SK-N-SH (cell line): ENCODE results near the gene AHRR. TPM values are rescaled to one million over a fixed set of nuclear protein-coding genes. Genes with fewer than 3 reads are reported as not detected.

Experiments used
- CTCF ChIA-PET: fragments of 300-600, 350-600 bp; formaldehyde crosslinking; extraction: SDS; loops from one replicate; lab custom pipeline; 2021; lab: Yijun Ruan, JAX
- POLR2A ChIA-PET: fragments of 350-600 bp; sonication (Branson Sonifier 250); formaldehyde crosslinking; extraction: SDS; loops from one replicate; lab custom pipeline; 2020; ENCODE audit warnings: antibody characterized with exemption, inconsistent platforms; lab: Yijun Ruan, JAX
- DNase-seq: peaks from one replicate; pipeline ENCODE4 v3.0.0; 2012
- H2AFZ ChIP-seq: fragments of 200-600 bp; sonication (generic); 2 replicates; pipeline ENCODE4 v1.8.1; 2016; ENCODE audit warnings: antibody characterized with exemption, mild to moderate bottlenecking, low read depth
- H3F3A ChIP-seq: fragments of 200-600 bp; sonication (generic); replicated peaks from 2 replicates; pipeline ENCODE3; 2016; ENCODE audit warnings: antibody characterized with exemption, mild to moderate bottlenecking; ENCODE audit not compliant: insufficient read depth
- H3K27ac ChIP-seq, 2 experiments: fragments of 200-500 bp in 1 of 2; fragments of 200-600 bp in 1 of 2; sonication (Bioruptor generic) in 1 of 2; sonication (generic), shearing (Covaris generic) in 1 of 2; 2 replicates each; pipeline versions ENCODE4 v1.5.1 to v1.6.1; 2014 to 2016; ENCODE audit warnings: low read depth in 2 of 2, inconsistent platforms in 1 of 2, low read length in 1 of 2, mild to moderate bottlenecking in 1 of 2, mixed read lengths in 1 of 2
- H3K27me3 ChIP-seq: fragments of 200-600 bp; sonication (generic), shearing (Covaris generic); 2 replicates; pipeline ENCODE4 v1.6.1; 2016; ENCODE audit warnings: mixed run types; ENCODE audit not compliant: insufficient read depth
- H3K36me3 ChIP-seq, 2 experiments: fragments of 200-500 bp in 1 of 2; fragments of 200-600 bp in 1 of 2; sonication (Bioruptor generic) in 1 of 2; sonication (generic) in 1 of 2; replicated peaks in 1 of 2; 2 replicates each; pipeline versions ENCODE3 to v1.5.1; 2014 to 2016; ENCODE audit warnings: low read length in 1 of 2, mild to moderate bottlenecking in 1 of 2; ENCODE audit not compliant: insufficient read depth in 2 of 2, control insufficient read depth in 1 of 2
- H3K4me1 ChIP-seq, 2 experiments: fragments of 200-500 bp in 1 of 2; fragments of 200-600 bp in 1 of 2; sonication (Bioruptor generic) in 1 of 2; sonication (generic), shearing (Covaris generic) in 1 of 2; 2 replicates each; pipeline versions ENCODE4 v1.5.1 to v1.6.1; 2014 to 2016; ENCODE audit warnings: low read depth in 1 of 2, low read length in 1 of 2, mixed run types in 1 of 2; ENCODE audit not compliant: insufficient read depth in 2 of 2, control insufficient read depth in 1 of 2
- H3K4me2 ChIP-seq: fragments of 200-600 bp; sonication (generic), shearing (Covaris generic); 2 replicates; pipeline ENCODE4 v1.6.1; 2017; ENCODE audit warnings: mixed run types
- H3K4me3 ChIP-seq, 2 experiments: fragments of 200-500 bp in 1 of 2; fragments of 200-600 bp in 1 of 2; sonication (Bioruptor generic) in 1 of 2; sonication (generic), shearing (Covaris generic) in 1 of 2; 2 replicates each; pipeline versions ENCODE4 v1.5.1 to v1.8.1; 2014 to 2016; ENCODE audit warnings: low read depth in 2 of 2, inconsistent platforms in 1 of 2, low read length in 1 of 2, mild to moderate bottlenecking in 1 of 2, mixed read lengths in 1 of 2, moderate library complexity in 1 of 2
- H3K79me2 ChIP-seq: fragments of 200-600 bp; sonication (generic); 2 replicates; pipeline ENCODE4 v1.8.1; 2017; ENCODE audit warnings: mild to moderate bottlenecking; ENCODE audit not compliant: insufficient read depth
- H3K9ac ChIP-seq: fragments of 200-600 bp; sonication (generic); 2 replicates; pipeline ENCODE4 v1.6.1; 2017; ENCODE audit warnings: mixed run types
- H3K9me2 ChIP-seq: fragments of 200-600 bp; sonication (generic); 2 replicates; pipeline ENCODE4 v1.6.1; 2017; ENCODE audit warnings: mixed run types
- H3K9me3 ChIP-seq: fragments of 200-600 bp; sonication (generic); 2 replicates; pipeline ENCODE4 v1.6.1; 2017; ENCODE audit warnings: mixed run types, mild to moderate bottlenecking, moderate library complexity
- H4K20me1 ChIP-seq: fragments of 200-600 bp; sonication (generic); 2 replicates; pipeline ENCODE4 v1.6.1; 2017; ENCODE audit warnings: mild to moderate bottlenecking, mixed run types; ENCODE audit not compliant: insufficient read depth
- ELF1 ChIP-seq: IDR thresholded peaks from 2 replicates; pipeline ENCODE4 v1.4.0; 2012
- EZH2phosphoT487 ChIP-seq: fragments of 200-600 bp; sonication (generic); IDR thresholded peaks from 2 replicates; pipeline ENCODE4 v1.6.1; 2017; ENCODE audit warnings: low read depth, mixed run types, mild to moderate bottlenecking, antibody characterized with exemption, moderate library complexity, borderline replicate concordance
- JUND ChIP-seq: IDR thresholded peaks from 2 replicates; pipeline ENCODE4 v1.4.0; 2012
- NFIC ChIP-seq: IDR thresholded peaks from 2 replicates; pipeline ENCODE4 v1.4.0; 2012; ENCODE audit warnings: borderline replicate concordance
- SIN3A ChIP-seq: IDR thresholded peaks from 2 replicates; pipeline ENCODE4 v1.6.1; 2012; ENCODE audit warnings: low read depth, mild to moderate bottlenecking, low read length, moderate library complexity, borderline replicate concordance
- TAF1 ChIP-seq: IDR thresholded peaks from 2 replicates; pipeline ENCODE4 v1.6.1; 2012; ENCODE audit warnings: low read depth, mild to moderate bottlenecking, low read length, moderate library complexity, borderline replicate concordance
- TEAD4 ChIP-seq: IDR thresholded peaks from 2 replicates; pipeline ENCODE4 v1.4.0; 2012; ENCODE audit warnings: mild to moderate bottlenecking, borderline replicate concordance; ENCODE audit not compliant: insufficient read depth
- USF1 ChIP-seq: IDR thresholded peaks from 2 replicates; pipeline ENCODE4 v1.4.0; 2012; ENCODE audit warnings: low read depth, borderline replicate concordance
- WGBS: methylation state at CpG from one replicate; pipeline ENCODE4 v1.1.6; 2017; ENCODE audit warnings: low lambda C conversion rate; 5-methylcytosine and 5-hydroxymethylcytosine counted together
- polyA plus RNA-seq, 3 experiments: library from polyadenylated mRNA; depleted of rRNA; stranded (reverse); fragments of >200 nt; gene quantifications; 2 replicates each; pipeline ENCODE4 v1.2.3, GENCODE V29; 2012
- TF ChIP-seq, protein P1 (sequence below): IDR thresholded peaks from 2 replicates; pipeline ENCODE4; 2012

AHRR gene
- polyA plus RNA-seq, 1 of the 3 experiments (the other 2 are of a cell fraction) = 0.71 TPM

GRCh38 chr5:457195-457961, 135.9 kb downstream of the AHRR start:
- Histone ChIP-seq H2AFZ (no peak overlapping the region), H3K36me3 (peaks cover 34 to 92% of the 10 kb centered on the region in 2 experiments), H3F3A (no peaks in the 10 kb centered on the region), H3K27ac (no peak overlapping the region), H3K79me2 (peaks cover 31% of the 10 kb centered on the region), H3K9me3 (no peaks in the 10 kb centered on the region), H3K4me2 (no peak overlapping the region), H3K27me3 (no peaks in the 10 kb centered on the region), H3K4me3 (no peak overlapping the region), H4K20me1 (0 out of 2 replicates have a peak, but pooled peaks cover 6% of the 10 kb centered on the region), H3K9me2 (no peaks in the 10 kb centered on the region), H3K9ac (no peak overlapping the region), H3K4me1 (no peaks in the 10 kb centered on the region)
- TF ChIP-seq TEAD4 (no peak), ELF1 (no peak)
- no peak for DNase-seq
- ChIA-PET CTCF (interaction anchor here (3.3 kb wide), 1 partner anchor 10 kb away, joined by 14 read pairs; no protein-coding TSS in a partner anchor), POLR2A (no interaction called here)
- 92% methylated on average over 11 of the region's 19 CpGs for WGBS

- TF ChIP-seq, protein P1, sequence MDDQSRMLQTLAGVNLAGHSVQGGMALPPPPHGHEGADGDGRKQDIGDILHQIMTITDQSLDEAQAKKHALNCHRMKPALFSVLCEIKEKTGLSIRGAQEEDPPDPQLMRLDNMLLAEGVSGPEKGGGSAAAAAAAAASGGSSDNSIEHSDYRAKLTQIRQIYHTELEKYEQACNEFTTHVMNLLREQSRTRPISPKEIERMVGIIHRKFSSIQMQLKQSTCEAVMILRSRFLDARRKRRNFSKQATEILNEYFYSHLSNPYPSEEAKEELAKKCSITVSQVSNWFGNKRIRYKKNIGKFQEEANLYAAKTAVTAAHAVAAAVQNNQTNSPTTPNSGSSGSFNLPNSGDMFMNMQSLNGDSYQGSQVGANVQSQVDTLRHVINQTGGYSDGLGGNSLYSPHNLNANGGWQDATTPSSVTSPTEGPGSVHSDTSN = no peak
- Histone ChIP-seq H3K27ac (no peak overlapping the region), H3K79me2 (peaks cover 31% of the 10 kb centered on the region), H3K9ac (no peak overlapping the region), H3F3A (no peaks in the 10 kb centered on the region), H2AFZ (no peak overlapping the region), H3K4me2 (no peak overlapping the region), H3K9me2 (no peaks in the 10 kb centered on the region), H3K36me3 (peaks cover 30 to 86% of the 10 kb centered on the region in 2 experiments), H3K4me3 (no peak overlapping the region), H3K9me3 (no peaks in the 10 kb centered on the region), H3K27me3 (no peaks in the 10 kb centered on the region), H4K20me1 (0 out of 2 replicates have a peak, but pooled peaks cover 6% of the 10 kb centered on the region), H3K4me1 (no peaks in the 10 kb centered on the region)
- WGBS = 88% methylated on average over 16 of the region's 17 CpGs
- ChIA-PET CTCF (interaction anchor here (1.4 to 3.3 kb wide), 2 partner anchors 10 to 12 kb away, joined by 3 to 14 read pairs; no protein-coding TSS in a partner anchor), POLR2A (no interaction called here)
- no peak for DNase-seq
Observed at GRCh38 chr5:458547-459353, 137.2 kb downstream of the AHRR start.

DNA sequence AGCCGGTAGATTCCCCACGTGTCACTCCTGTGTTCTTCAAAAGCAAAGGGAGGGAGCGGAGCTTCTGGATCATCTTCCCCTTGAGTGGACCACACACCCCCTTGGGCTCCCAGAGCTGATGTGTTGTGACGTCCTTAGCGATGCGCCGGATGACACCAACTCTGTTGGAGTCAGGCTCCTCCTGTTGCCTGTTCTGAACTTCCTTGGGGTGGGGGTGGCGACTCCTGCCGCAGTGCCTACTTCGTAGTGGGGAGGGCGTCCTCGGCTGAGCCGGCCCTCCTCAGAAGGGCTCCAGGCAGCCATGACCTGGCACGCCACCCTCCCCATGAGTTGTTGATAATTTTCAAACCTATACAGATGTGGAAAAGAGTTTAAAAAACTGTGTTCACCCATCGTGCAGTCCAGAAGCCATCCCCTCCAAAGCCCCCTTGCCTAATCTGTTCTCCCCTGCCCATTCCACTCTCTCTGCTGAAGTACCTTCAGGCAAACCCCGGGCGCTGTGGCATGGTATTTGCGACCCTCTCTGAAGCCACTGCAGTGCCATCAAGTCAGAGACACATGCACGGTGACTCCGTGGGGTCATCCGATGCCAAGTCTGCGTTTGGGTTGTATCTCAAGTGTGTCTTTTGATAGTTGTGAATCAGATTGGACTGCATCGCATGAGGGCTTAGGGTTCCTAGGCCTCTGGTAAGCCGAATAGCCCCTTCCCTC, 138.2 kb downstream of the AHRR start:
- no peaks in the 10 kb centered on the region for H3K27me3 ChIP-seq
- no peak overlapping the region for H3K4me3 ChIP-seq
- H3K9ac ChIP-seq = no peak overlapping the region
- H3K79me2 ChIP-seq = peaks cover 26% of the 10 kb centered on the region
- DNase-seq = no peak
- no peak overlapping the region for H3K27ac ChIP-seq
- TF ChIP-seq NFIC = no peak
- TF ChIP-seq EZH2phosphoT487 = no peak
- no peak for TF ChIP-seq JUND
- no peak for TF ChIP-seq SIN3A
- TF ChIP-seq, protein P1 = no peak
- no peak for TF ChIP-seq TAF1
- no peak for TF ChIP-seq USF1
- CTCF ChIA-PET = no interaction called here
- H3K4me1 ChIP-seq = no peaks in the 10 kb centered on the region
- 95% methylated on average over 18 of the region's 24 CpGs for WGBS
- H4K20me1 ChIP-seq = 0 out of 2 replicates have a peak, but pooled peaks cover 6% of the 10 kb centered on the region
- H3F3A ChIP-seq = no peaks in the 10 kb centered on the region
- H3K4me2 ChIP-seq = no peak overlapping the region
- no peak overlapping the region for H2AFZ ChIP-seq
- no peaks in the 10 kb centered on the region for H3K9me2 ChIP-seq
- H3K36me3 ChIP-seq = peaks cover 29 to 85% of the 10 kb centered on the region in 2 experiments
- POLR2A ChIA-PET = no interaction called here
- H3K9me3 ChIP-seq = no peaks in the 10 kb centered on the region
